A549 (cell line): ENCODE data around the gene SPTLC2.

Experiments used
- RNF2 ChIP-seq: fragments of 200-600 bp; sonication (generic); IDR thresholded peaks from 2 replicates; pipeline ENCODE4 v1.6.1; 2016; ENCODE audit warnings: low read depth, mild to moderate bottlenecking, antibody characterized with exemption, moderate library complexity, borderline replicate concordance
- TF ChIP-seq, protein P1 (sequence below): fragments of >200 bp; sonication (Bioruptor Twin); formaldehyde crosslinking; IDR thresholded peaks from 3 replicates; pipeline ENCODE4 v1.5.1; 2016
- TF ChIP-seq, protein P2 (sequence below): fragments of 450-650 bp; IDR thresholded peaks from 2 replicates; pipeline ENCODE4 v1.6.1; 2014; ENCODE audit warnings: antibody characterized with exemption

DNA sequence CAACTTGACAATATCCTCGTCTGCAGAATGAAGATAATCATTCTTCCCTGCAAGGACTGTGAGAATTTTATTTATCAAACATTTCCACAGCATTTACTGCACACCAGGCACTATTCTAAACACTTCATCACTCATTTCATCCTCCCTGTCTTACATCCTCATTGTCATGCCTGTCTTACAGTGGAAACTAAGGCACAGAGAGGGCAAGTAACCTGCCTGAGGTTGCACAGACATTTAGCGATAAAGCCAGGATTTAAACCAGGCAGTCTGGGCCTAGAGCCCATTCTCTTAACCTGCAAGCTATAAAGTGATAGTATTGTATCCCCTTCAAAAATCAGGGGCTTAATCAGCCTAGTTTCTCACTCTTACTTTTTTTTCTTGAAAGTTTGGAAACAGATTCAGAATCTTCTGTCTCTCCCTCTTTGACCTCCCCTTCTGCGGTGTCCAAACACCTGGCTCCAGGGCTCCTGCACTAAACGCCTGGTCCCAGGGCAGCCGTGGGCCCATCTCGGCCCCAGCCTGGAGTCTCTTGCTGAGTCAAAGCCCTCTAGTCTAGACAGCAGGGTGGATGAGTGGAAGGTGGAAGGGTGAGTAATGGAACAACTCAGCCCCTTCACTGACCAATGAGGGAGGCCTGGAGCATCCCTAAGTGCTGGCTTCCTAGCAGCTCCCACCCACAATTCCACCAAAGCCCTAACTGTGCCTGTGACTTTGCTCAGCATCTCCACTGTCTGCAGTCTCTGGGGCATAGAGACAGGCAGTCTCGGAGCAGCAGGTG lies 130.3 kb downstream of the SPTLC2 start:
- TF ChIP-seq, protein P1, sequence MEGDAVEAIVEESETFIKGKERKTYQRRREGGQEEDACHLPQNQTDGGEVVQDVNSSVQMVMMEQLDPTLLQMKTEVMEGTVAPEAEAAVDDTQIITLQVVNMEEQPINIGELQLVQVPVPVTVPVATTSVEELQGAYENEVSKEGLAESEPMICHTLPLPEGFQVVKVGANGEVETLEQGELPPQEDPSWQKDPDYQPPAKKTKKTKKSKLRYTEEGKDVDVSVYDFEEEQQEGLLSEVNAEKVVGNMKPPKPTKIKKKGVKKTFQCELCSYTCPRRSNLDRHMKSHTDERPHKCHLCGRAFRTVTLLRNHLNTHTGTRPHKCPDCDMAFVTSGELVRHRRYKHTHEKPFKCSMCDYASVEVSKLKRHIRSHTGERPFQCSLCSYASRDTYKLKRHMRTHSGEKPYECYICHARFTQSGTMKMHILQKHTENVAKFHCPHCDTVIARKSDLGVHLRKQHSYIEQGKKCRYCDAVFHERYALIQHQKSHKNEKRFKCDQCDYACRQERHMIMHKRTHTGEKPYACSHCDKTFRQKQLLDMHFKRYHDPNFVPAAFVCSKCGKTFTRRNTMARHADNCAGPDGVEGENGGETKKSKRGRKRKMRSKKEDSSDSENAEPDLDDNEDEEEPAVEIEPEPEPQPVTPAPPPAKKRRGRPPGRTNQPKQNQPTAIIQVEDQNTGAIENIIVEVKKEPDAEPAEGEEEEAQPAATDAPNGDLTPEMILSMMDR = no peak
- no peak for TF ChIP-seq RNF2
- TF ChIP-seq, protein P2, sequence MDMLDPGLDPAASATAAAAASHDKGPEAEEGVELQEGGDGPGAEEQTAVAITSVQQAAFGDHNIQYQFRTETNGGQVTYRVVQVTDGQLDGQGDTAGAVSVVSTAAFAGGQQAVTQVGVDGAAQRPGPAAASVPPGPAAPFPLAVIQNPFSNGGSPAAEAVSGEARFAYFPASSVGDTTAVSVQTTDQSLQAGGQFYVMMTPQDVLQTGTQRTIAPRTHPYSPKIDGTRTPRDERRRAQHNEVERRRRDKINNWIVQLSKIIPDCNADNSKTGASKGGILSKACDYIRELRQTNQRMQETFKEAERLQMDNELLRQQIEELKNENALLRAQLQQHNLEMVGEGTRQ = no peak
